Loucy (cell line): ENCODE measurements around the gene ARL8B.

ENCODE experiments used
- CTCF ChIP-seq: fragments of 200-600 bp; sonication (generic); conservative IDR thresholded peaks from 2 replicates; pipeline ENCODE4 v1.5.1; 2014; ENCODE audit warnings: mild to moderate bottlenecking, antibody characterized with exemption, low read length
- EZH2phosphoT487 ChIP-seq: fragments of 200-600 bp; IDR thresholded peaks from 2 replicates; pipeline ENCODE4 v1.6.1; 2018; ENCODE audit warnings: antibody characterized with exemption, mild to moderate bottlenecking, moderate library complexity, borderline replicate concordance

GRCh38 chr3:5095886-5096285 lies 26.2 kb upstream of the ARL8B start:
- no peak for TF ChIP-seq CTCF
- no peak for TF ChIP-seq EZH2phosphoT487
